HFF-Myc (cell line): Measurements from ENCODE around the gene HNRNPL.
A peak's percentile ranks its signal among the peaks of the same experiment; 100 is the strongest.
"Not testable (repeated sequence)": the region's sequence is repeated elsewhere in the genome, so short reads cannot be mapped to it uniquely, and the experiment has no call there.

ENCODE experiments used
- DNase-seq: peaks from one replicate; pipeline ENCODE4 v3.0.0-alpha.2; 2011; ENCODE audit warnings: low read depth; ENCODE audit errors: extremely low read depth
- H3K4me3 ChIP-seq: replicated peaks from 2 replicates; pipeline ENCODE4 v1.5.1; 2011; ENCODE audit warnings: low read depth, mild to moderate bottlenecking, control low read depth, low read length
- CTCF ChIP-seq: IDR thresholded peaks from 2 replicates; pipeline ENCODE4 v1.5.1; 2012; ENCODE audit warnings: mild to moderate bottlenecking, low read depth, low read length, control low read depth; ENCODE audit errors: missing control alignments

HNRNPL gene

GRCh38 chr19:38793177-38793576 is 56.6 kb downstream of the HNRNPL start:
- no peak for DNase-seq
- TF ChIP-seq CTCF = no peak
- no peak overlapping the region for H3K4me3 ChIP-seq

- peak; percentile 27 for TF ChIP-seq CTCF
- no peak overlapping the region for H3K4me3 ChIP-seq
- DNase-seq = no peak
These were observed 57.3 kb downstream of the HNRNPL start for GRCh38 chr19:38792250-38793111.

- DNase-seq = not testable (repeated sequence)
These were observed 58.2 kb downstream of the HNRNPL start for GRCh38 chr19:38791451-38792064.

DNA sequence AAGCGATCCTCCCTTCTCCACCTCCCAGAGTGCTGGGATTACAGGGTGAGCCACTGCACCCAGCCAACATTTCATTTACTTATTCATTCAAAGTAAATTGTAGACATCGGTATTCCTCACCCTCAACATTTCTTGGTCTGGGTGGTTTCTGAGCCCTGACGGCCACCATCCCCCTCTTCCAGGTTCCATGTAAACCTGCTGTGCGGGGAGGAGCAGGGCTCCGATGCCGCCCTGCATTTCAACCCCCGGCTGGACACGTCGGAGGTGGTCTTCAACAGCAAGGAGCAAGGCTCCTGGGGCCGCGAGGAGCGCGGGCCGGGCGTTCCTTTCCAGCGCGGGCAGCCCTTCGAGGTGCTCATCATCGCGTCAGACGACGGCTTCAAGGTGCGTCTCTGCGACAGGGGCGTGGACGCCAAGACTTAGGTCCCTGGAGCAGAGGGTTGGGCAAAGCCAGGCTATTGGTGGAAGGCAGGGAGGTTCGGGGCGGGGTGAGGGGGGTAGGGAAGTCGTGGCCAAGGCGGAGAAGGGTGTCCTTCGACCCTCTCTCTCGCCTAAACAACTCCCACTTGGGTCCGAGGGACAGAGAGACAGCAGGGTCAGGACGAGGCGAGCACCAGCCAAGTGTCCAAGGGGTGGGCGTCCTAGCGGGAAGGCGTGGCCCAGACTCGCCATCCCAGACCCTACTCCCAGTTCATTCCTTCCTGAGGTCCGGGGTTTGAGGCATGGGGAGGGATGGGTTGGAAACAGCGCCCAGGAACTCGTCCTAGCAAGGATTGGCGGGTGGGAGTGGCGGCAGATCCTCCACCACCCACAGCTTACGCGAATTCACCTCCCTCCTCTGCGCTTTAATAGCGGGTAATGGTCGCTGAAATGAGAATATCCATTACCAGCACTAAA is 59.0 kb downstream of the HNRNPL start:
- H3K4me3 ChIP-seq, DNase-seq: not testable (repeated sequence)

More at GRCh38 chr19:38791451-38792064, 58.2 kb downstream of the HNRNPL start:
- H3K4me3 ChIP-seq = not testable (repeated sequence)

DNA sequence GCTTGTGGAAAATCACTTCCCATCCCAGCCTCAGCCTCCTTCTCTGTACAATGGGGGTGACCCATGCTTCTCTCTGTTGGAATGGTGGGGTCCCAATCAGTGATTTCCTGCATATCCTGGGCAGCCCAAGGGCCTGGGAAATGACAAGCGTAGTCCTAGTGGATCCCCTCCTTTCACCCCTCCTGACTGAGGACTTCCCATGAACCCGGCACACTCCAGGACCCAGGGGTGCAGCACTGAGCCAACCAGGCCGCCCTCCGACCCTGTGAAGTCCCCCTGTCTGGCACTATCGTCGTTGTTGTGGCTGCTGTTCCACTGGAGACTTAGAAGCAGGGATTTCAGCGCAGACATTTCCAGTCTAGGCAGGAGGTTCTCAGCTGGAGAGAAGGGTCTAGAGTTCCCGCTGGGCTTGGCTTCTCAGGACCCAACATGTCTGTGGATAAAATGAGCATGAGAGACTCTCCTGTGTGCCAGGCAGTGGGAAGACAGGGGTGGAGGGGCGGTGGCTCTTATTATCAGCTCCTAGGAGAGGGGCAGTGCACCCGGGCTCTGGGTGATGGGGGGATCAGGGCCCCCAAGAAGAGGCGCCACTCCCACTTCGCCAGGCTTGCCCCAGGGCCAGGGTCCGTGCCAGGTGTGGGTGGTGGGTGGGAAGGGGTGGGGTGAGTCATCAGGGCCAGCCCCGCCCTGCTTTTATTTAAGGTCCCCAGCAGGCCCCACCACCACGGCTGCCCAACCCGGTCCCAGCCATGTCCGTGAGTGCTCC is 61.1 kb downstream of the HNRNPL start, which contains the start of gene LGALS7B:
LGALS7B (plus strand) TSS at position 723 of the 766 bp plus-strand sequence; CDS start at position 750, 27 bp downstream.
- no peak for DNase-seq
- H3K4me3 ChIP-seq = no peak within 1 kb of the TSS
- TF ChIP-seq CTCF = no peak

GRCh38 chr19:38786572-38787265 is 63.1 kb downstream of the HNRNPL start:
- no peak overlapping the region for H3K4me3 ChIP-seq
- no peak for TF ChIP-seq CTCF
- no peak for DNase-seq
